Skeletal muscle cell (primary cell): ENCODE data around the gene TBC1D24.
"Not testable (repeated sequence)": the region's sequence is repeated elsewhere in the genome, so short reads cannot be mapped to it uniquely, and the experiment has no call there.

Experiments used
- DNase-seq: peaks from one replicate; pipeline ENCODE4 v3.0.0-alpha.2; 2010; ENCODE audit warnings: low read depth
- H3K4me3 ChIP-seq: 2 replicates; pipeline ENCODE4 v1.5.1; 2011; ENCODE audit warnings: low read depth, mild to moderate bottlenecking, control low read depth, low read length, moderate library complexity

TBC1D24 gene

DNA sequence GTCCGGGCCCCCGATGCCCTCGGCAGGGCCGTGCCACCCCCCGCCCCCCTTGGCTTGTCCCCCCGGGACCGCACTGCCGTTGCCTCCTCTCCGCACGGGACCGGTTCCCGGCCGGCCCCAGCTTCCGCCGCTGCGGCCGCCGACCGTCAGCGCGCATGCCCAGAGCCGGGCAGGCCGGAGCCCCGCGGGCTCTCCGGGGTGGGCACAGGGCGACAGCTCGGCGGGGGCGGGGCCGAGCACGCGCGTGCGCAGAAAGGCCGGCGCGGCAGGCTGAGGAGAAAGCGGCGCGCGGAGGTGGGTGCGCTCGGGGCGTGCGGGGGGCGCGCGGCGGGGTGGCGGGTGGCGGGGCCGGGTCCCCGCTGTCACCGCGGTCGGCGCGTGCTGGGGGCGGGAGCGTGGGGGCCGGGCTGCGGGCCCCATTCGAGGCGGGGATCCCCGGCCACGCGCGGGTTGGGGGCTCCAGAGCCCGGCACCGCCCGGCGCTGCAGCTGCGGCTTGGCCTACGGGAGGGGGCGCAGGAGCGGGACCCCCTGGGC is at the start of gene TBC1D24:
TBC1D24 (plus strand) TSS at position 251 of the 536 bp plus-strand sequence. CDS start 21,022 bp downstream, outside the sequence.
- peak within 1 kb of the TSS; percentile 84 for H3K4me3 ChIP-seq

DNA sequence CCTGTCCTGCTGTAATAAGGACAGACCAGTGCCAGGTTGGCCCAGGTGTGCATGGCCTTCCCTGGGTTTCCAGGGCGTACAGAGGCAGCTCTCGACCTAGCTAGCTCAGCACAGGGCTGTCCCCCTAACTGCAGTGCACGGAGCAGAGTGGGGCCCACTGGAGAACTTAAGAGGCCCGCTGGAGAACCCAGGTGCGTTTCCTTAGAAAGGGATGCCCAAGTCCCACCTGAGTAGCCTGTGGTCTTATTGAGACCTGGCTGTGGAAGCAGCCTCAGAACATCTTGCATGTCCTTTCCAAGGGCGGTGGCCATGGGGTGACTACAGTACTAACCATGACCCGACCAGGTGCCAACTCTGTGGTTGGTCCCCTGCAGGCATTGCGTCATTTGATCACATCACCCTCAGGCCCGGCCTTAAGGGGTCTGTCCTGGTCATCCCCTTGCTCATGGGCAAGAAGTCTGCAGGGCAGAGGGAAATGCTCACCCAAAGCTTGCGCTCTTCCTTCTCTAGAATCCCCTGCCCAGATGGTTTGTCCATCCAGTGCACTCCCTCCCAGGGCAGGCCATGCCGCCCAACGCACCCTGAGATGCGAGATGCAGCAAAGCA is 49.0 kb upstream of the TBC1D24 start:
- no peak overlapping the region for H3K4me3 ChIP-seq
- no peak for DNase-seq

More for the DNA sequence above, at the start of gene TBC1D24:
- DNase-seq, result peak; percentile 25

DNA sequence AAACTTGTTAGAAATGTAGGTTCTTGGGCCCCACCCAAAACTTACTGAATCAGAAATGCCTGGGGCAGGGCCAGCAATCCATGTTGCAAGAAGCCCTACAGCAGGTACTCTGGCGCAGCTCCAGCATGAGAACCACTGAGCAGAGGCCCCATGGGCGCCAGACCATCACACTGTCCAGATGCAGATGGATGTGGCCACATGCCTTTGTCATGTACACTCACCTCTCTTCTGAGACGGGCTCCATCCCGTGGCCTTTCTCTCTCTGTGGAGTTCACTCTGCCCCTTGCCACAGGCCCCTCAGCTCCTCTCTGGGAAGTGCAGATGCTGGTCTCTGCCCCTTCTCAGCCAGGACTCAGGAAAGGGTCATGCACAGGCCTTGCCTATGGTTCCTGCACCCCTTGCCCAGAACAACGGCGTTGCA is 48.0 kb upstream of the TBC1D24 start:
- DNase-seq, result no peak
- H3K4me3 ChIP-seq, result no peak overlapping the region

DNA sequence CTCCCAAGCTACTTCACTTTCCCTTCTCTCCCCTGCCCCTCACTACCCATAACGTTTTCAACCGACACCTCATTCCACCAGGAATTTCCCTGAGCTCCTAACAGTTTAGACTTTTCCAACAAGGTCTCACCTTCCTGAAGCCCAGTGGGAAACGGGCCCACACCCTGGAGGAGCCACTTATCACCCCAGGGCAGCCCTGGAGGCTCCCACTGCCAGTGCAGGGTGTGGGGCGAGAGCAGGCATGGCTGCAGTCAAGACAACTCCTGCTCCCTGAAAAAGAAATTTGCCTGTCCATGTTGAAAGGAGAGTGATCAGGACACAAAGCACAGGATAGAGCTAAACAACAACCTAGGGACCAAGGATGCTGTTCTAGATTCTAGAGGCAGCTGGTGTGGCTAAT is 47.4 kb upstream of the TBC1D24 start:
- DNase-seq, result no peak
- H3K4me3 ChIP-seq, result no peak overlapping the region

DNA sequence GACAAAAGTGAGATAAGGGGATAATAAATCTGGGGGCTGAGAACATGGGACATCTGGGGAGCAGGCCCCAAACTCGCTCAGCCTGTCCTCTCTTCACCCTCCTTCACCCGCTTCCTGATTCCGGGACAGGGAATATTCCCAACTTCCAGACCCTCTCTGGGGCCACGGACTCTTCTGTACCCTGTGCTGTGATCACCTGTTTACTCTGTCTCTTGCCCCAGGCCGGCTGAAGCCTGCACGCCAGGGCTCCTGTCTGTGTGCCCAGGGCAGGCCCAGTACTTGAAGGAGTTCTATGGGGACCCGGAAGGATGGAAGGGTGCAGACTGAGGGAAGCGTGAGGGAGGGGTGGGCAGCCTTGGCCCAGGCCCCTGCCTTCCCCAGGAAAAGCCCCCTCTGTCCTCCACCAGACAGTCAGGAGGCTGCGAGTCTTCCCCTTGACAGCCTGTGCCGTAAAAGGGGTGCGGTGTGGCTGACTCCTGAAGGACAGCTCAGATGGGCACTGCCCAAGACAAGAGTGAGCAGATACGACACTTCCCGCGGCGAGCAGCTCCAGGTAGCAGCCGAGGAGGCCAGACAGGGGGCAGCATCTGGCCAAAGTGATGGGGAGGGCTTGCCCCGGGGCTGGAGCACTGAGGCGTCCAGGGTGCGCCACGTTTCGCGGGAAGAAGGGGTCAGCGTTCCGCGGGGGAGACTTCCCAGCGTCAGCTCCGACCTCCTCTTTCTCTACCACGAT is 46.7 kb upstream of the TBC1D24 start:
- H3K4me3 ChIP-seq, result peak overlapping the region; percentile 74
- no peak for DNase-seq

DNA sequence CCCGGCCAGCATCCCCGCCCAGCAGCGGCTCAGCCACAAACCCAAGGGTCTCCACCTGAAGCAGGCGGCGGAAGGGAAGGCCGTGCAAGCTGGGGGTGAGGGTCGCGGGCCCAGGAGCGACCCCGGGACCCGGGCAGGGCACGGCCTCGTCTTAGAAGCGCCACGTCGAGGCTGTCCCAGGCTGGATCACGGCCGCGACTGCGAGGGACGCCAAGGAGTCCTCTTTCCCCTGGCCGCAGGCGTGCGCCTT is 46.2 kb upstream of the TBC1D24 start:
- DNase-seq, result no peak
- H3K4me3 ChIP-seq, result peak overlapping the region; percentile 74

DNA sequence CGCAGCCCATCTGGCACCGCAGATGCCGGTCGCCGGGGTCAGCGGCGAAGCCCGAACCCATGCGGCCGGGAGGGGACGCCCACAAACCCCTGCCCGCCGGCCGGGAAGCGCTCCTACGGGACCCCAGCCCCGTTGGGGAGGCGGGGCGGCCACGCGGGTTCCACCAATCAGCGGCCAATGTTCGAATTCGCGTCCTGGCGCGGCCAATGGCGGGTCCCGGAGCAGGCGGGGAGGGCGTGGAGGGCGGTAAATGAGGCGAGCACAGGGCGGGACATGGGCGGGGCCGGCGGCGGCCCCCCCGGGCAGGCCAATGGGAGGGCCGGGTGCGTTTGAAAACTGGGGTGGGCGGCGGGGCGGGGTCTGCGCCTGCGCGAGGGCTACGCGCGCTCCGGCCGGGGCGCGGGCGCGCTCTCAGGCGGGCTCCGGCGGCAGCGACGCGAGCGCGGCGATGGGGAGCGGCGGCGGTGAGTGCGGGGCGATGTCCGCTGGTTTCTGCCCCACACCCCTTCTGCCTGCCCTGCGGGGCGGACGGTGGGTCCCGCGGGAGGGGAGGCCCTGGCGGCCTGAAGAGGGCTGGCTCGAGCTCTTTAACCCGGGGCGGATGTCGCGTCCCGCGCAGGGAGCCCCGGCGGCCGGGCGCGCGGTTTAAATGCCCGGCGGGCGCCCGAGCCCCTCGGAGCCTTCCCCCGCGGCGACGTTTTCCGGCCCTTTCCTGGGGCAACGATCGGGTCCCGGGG is 45.7 kb upstream of the TBC1D24 start, which contains the start of gene CCNF:
CCNF (plus strand) TSS at position 414 of the 737 bp plus-strand sequence; CDS start at position 449, 35 bp downstream.
- peak; percentile 80 for DNase-seq
- peak within 1 kb of the TSS; percentile 74 for H3K4me3 ChIP-seq

DNA sequence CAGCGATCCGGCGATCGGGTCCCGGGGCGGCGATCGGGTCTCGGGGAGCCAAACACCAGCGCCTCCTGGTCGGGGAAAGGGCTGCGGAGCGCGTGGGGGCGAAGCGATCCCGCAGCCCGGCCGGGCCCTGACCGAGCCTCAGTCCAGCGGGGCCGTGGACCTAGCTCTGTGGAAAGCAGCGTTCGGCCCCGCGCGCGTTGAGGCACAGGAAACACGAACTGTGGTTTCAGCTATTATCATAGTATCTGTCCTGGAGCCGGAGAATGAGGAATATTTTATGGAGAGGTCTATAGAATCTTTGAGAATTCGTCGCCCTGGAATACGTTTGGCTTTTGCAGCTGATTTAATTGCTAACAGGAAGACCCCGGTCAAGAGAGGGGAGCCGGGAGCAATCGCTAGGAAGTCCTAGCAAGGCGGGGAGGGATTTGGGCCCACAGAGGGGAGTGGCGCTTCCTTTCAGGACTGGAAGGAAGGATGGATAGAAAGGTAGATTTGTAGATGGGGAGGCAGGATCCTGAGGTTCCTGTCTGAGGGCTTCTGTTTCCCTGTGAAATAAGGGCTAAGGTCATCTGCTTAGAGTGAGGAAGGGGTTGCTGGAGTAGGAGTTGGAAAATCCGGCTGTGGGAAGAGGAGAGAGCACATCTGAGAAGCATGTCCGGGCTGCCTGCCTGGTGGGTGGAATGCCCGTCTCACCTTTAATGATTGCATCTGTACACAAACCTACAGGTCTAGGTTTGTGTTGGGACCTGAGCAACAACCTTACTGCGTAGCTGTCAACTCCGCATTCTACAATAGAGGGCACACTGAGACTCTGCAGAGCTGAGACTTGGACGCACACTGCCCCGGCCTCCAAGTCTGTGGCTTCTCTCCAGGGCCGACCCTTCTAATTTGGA is 44.9 kb upstream of the TBC1D24 start:
- DNase-seq, result no peak
- peak overlapping the region; percentile 70 for H3K4me3 ChIP-seq

DNA sequence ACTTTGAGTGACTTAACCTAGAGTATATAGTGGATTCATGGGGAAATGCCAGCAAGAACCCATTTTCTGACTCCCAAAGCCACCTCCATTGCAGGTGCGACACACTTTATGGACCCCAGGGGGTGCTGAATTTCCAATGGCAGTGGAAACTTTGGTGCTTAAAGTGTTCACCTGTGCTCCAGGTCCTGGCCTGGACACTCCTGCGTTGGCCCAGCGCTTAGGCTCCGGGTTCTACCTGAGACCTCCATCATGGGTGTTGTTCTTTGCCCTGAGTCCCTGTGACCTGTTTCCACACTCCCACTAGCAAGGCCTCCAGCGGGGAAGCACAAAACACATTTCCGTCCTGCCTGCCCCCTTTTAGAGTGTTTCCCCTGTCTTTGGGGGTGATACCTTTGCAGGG is 42.6 kb upstream of the TBC1D24 start:
- no peak overlapping the region for H3K4me3 ChIP-seq
- DNase-seq, result no peak

DNA sequence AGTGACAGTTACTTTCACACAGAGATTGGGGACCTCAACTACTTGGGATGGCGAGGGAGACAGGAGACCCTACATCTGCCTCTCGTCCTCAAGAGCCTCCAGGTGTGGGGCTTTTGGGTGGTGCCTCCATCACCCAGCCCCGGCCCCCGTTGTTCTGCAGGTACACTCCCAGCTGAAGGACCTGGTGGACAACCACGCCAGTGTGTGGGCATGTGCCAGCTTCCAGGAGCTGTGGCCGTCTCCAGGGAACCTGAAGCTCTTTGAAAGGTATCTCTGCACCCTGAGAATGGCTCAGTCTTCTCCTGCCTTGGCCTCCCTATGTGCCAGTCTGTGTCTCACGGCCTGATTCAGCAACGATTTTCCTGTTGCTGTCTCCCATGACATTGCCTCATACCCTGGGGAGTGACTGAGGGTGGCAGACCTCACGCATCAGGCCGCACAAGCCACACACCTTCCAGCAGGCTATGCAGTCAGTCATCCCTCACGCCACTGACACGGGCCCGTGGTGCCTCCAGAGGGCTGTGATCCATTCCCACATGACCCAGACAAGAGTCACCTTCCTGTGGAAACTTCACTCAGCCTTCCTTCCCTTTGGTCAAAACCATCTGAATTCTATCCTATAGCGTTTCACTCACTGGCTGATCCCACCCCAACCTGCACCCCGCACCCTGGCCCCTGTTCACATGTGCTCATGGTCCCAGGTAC is 42.0 kb upstream of the TBC1D24 start:
- no peak for DNase-seq
- no peak overlapping the region for H3K4me3 ChIP-seq

DNA sequence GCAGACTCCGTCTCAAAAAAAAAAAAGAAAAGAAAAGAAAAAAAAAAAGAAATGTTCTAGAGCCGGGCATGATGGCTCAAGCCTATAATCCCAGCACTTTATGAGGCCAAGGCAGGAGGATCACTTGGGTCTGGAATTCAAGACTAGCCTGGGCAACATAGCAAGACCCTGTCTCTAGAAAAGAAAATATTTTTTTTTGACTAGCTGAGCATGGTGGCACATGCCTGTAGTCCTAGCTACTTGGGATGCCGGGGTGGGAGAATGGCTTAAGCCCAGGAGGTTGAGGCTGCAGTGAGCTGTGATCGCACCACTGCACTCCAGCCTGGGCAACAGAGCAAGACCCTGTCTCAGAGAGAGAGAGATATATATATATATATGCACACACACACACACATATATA is 39.7 kb upstream of the TBC1D24 start:
- DNase-seq, H3K4me3 ChIP-seq: not testable (repeated sequence)

DNA sequence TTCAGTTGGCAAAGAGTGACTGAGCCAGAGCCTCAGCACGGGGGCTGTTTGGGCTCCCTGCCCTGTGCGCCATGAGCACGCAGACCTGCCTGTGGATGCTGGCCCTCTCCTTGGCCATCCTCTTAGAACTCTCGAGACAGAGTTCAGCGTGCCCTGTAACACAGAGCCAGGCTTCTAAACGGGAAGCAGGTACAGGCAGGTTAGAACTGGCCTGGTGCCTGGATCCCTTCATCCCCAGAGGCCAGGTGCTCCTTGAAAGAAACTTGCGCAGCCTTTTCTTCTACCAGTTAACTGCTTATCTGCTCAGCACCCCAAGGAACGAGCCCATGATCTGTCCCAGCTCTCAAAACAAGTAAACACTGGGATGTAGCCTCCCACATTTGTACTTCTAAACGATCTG is 38.8 kb upstream of the TBC1D24 start:
- DNase-seq, result no peak
- no peak overlapping the region for H3K4me3 ChIP-seq

DNA sequence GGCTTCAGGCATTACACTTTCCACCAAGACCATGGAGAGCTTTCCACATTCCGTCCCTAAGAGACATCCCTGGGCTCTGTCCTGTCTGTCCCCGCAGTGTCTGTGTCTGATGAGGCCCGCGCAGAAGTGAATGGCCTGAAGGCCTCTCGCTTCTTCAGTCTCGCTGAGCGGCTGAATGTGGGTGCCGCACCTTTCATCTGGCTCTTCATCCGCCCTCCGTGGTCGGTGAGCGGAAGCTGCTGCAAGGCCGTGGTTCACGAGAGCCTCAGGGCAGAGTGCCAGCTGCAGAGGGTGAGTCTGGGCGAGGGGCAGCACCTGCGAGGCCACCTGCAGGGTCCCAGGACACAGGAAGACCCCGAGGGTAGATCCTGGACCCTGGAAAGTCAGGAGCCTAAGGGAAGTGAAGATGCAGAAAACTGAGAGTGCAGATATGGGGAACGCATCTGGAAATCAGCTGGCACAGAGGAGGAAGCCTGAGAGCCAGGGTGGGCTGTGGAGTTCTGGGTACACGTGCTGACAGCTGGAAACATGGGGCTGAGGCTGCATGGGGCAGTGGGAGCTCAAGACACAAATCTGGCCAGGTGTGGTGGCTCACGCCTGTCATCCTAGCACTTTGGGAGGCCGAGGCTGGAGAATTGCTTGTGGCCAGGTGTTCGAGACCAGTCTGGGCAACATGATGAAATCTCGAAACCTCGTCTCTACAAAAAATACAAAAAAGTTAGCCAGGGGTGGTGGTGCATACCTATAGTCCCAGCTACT is 37.7 kb upstream of the TBC1D24 start:
- no peak for DNase-seq

DNA sequence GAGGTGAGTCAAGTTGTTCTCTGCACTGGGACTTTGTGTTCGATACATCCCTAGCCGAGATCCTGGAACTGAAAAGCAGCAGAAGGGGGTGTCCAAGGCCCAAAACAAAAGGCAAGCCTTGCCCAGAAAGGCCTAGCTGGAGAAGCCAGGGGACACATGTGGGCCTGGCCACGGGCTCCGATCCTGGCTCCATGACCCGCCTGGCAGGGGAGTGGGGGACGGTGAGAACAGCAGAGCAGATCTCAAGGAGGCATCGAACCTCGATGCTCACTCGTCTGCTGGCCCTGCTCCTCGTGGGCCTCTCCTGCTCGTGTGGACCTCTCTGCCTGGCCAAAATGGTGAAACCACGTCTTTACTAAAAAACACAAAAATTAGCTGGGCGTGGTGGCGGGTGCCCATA is 36.8 kb upstream of the TBC1D24 start:
- no peak overlapping the region for H3K4me3 ChIP-seq
- DNase-seq, result no peak

More for the DNA sequence above, 37.7 kb upstream of the TBC1D24 start:
- H3K4me3 ChIP-seq, result no peak overlapping the region

DNA sequence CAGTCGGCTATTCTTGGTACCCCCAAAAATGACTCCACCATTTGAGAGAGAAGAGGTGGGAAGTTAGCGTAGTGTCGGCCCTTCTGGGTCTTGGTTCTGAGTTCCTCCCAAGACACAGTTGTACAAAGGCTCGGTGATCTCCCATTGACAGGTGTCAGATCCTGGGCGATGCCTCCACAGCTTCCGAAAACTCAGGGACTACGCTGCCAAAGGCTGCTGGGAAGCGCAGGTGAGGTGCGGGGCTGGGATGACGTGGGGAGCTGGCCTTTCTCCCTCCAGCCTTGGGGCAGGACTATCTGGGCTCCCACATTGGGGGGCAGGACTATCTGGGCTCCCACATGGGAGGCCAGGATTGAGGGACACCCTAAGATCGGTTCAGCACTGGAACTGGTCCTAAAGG is 35.3 kb upstream of the TBC1D24 start:
- no peak for DNase-seq
- no peak overlapping the region for H3K4me3 ChIP-seq

DNA sequence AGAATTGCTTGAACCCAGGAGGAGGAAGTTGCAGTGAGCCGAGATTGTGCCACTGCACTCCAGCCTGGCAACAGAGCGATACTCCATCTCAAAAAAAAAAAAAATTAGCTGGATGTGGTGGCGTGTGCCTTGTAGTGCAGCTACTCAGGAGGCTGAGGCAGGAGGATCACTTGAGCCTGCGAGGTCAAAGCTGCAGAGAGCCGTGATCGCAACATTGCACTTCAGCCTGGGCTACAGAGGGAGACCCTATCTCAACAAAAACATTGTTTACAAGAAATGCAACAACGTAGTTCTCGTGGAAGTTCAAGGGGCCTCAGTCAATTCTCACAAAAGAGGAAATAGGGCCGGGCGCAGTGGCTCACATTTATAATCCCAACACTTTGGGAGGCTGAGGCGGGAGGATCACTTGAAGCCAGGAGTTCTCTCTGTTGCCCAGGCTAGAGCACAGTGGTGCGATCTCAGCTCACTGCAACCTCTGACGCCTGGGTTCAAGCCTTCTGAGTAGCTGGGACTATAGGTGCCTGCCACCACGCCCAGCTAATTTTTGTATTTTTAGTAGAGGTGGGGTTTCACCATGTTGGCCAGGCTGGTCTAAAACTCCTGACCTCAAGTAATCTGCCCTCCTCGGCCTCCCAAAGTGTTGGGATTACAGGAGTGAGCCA is 33.7 kb upstream of the TBC1D24 start:
- not testable (repeated sequence) for DNase-seq

DNA sequence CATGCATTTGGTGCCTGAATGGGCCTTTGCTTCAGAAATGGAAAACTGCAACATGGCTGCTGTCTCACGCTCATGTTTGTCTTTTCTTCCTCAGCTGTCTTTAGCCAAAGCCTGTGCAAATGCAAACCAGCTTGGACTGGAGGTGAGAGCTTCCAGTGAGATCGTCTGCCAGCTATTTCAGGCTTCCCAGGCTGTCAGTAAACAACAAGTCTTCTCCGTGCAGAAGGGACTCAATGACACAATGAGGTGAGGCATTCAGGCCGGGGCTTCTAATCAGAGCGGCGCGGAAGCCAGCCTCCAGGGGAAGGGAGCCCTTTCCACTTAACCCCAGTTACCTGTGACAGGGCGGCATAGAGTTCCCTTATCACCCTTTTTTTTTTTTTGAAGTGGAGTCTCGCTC is 31.4 kb upstream of the TBC1D24 start:
- no peak for DNase-seq
- H3K4me3 ChIP-seq, result no peak overlapping the region

More for the DNA sequence above, 33.7 kb upstream of the TBC1D24 start:
- H3K4me3 ChIP-seq, result not testable (repeated sequence)
